GM19035 (cell line): Measurements from ENCODE around the gene KCNE1.
"Not testable (repeated sequence)": the region's sequence is repeated elsewhere in the genome, so short reads cannot be mapped to it uniquely, and the experiment has no call there.

Source experiments
- ATAC-seq: cut with Tn5 transposase; IDR thresholded peaks from one replicate; pipeline ENCODE4 v1.9.1; 2021; ENCODE audit not compliant: unreplicated experiment

The KCNE1 gene

DNA sequence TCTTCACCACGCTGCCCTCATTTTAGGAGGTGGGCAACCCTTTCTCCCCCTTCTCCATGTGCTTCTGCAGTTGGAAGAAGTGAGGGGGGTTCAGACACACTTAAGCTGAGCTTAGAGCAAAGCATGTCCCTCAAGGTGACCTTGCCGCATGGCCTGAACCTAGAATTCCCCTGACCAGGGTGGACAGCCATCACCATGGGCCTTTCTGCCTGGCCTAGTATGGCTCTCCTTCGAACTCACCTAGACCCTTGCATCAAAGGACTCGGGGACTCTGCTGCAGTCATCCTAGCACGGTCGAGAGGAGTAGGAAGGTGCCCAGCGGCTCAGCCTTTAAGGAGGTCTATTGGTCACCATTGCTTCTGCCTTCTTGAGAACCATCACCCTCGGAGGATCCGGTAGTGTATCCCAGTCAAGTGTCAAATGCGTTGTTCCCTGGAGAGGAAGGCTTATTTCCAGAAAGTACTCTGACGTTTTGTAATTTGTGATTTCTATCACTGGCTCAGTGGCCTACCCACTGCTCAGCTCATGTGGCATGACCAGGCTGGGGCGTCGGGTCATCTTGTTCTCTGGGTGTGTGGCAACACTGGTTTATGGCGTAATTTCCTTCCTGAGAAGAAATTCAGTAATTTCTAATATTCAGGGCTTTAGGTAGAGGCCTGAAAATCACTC is at the start of gene KCNE1:
Gene KCNE1 (minus strand): TSS at position 424 of the 669 bp plus-strand sequence. CDS start 62,576 bp downstream, outside the sequence.
- ATAC-seq = no peak

DNA sequence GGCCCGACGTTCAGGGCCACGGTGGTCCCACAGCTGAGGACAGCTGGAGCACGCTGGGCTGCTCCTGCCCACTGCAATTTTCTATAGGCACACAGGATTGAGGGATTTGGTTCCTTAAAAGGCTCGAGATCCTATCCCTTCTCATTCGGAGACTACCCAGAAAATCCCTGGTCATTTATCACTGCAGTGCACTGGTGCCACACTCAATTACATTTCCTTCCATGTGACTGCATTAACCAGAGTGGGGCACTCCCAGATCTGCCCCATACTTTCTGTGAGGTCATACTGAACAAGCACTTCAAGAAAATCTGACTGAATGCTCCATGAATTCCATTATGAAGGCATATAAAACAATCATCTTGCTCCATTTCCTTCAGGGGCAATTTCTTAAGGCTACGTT is 49.8 kb upstream of the KCNE1 start:
- no peak for ATAC-seq

DNA sequence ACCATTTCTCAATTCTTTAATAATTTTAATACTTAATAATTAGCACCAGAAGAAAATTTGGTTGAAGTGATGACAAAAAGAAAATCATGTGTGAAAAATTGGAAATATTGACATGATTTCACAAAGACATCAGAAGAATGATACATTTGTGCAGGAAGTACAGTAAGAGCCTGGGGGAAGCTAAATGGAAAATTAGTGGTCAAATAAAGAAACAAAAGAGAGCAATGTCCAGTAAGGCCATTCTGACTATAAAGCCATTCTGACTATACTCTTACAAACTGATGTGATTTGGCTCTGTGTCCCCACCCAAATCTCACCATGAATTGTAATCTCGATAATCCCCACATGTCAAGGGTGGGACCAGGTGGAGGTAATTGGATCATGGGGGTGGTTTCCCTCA is 48.6 kb upstream of the KCNE1 start:
- no peak for ATAC-seq

DNA sequence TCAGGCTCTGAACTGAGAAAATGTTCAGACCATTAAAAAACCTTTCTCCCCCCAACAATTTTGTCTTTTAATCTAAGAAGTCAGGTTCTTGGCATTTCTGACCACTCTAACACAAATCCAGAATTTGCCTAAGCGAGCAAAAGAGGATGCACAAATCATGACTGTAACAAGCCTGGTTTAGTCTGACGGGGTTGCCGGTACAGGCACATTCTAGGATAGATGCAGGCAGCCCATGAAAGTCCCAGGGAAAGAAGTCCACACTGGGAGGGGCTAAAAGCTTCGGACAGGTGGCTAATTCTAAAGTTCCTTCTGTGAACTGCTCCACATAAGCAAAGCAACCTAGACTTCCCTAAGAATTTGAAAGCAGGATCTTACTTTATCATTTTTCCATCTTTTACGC is 48.0 kb upstream of the KCNE1 start:
- ATAC-seq = no peak

DNA sequence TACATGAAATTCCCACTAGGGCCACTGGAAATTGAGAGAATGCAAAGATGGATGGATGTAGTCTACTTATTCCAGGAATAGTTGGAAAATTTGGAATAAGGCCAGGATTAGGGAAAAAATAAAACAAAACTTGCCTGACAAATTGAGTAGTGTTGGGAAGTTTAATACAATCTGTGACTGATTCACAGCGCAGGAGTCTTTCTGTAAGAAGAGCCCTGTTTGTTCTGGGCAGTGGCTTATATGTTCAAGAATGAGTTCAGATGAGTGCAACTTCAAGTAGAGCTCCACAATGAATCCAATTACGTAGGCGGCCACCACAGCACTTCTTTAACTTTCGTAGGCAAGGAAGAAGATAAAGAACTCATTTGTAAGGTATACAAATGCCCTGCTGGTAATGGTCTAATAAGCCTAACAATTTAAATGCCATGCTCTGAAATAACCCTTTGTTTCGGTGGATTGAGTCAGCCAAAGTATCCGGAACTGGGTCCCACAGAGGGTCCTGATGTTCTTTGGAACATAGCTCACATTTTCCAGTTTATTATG is 47.1 kb upstream of the KCNE1 start:
- no peak for ATAC-seq

DNA sequence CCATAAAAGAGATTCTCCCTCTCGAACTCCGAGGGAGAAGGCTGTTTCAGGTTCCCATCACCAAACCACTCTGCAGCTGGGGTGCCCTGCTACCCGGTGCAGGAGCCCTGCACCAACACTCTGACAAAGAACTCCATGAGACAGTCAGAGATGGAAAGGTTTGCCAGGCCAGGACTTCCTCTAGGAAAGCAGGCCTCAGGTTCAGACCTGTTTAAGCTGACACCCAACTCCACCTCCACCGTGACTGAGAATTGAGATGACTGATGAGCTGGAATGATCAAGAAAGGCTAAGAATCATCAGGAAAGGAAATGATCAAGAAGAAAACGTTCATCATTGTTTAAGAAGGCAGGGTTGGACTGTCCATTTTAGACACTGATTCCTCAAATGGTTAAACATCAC is 46.2 kb upstream of the KCNE1 start:
- ATAC-seq = no peak

DNA sequence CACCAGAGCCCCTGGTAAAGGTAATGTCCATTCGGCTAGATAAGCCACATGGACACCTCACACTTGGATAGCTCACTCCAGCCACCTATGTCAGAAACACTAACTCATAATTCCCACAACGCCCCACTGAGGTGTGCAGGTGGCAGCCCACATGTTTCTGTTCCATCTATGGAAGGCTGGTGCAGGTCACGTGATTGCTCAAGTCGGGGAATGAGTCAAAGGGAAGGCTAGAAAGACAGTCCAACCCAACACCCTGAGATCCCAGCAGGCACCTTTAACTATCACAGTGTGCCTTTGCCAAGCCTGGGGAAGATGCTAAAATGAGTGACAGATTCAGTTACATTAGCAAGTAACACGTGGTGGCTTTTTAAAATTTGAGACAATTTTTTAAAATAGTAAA is 45.3 kb upstream of the KCNE1 start:
- ATAC-seq = no peak

DNA sequence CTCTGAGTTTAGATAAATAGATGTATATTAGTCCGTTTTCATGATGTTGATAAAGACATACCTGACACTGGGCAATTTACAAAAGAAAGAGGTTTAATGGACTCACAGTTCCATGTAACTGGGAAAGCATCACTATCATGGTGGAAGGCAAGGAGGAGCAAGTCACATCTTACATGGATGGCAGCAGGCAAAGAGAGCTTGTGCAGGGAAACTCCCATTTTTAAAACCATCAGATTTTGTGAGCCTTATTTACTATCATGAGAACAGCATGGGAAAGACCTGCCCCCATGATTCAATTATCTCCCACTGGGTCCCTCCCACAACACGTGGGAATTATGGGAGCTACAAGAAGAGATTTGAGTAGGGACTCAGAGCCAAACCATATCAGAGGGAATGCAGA is 42.7 kb upstream of the KCNE1 start:
- ATAC-seq = not testable (repeated sequence)

DNA sequence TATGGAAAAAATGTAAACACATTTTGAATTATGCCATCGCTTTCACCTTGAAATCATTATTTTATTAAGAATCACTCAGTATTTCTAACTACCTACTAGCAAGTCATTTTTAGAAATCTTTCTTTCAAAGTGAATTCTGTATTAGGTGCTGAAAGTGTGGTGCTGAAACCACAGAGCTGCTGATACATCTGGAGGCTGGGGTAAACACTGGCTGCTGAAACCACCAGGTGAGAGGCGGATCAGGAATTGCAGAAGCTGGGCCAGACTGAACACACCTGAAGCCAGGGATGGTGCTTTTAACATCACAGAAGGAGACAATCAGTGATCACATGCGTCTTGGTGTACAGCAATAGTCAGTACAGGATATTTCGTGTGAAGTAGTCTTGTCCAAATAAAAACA is 42.2 kb upstream of the KCNE1 start:
- ATAC-seq = no peak

DNA sequence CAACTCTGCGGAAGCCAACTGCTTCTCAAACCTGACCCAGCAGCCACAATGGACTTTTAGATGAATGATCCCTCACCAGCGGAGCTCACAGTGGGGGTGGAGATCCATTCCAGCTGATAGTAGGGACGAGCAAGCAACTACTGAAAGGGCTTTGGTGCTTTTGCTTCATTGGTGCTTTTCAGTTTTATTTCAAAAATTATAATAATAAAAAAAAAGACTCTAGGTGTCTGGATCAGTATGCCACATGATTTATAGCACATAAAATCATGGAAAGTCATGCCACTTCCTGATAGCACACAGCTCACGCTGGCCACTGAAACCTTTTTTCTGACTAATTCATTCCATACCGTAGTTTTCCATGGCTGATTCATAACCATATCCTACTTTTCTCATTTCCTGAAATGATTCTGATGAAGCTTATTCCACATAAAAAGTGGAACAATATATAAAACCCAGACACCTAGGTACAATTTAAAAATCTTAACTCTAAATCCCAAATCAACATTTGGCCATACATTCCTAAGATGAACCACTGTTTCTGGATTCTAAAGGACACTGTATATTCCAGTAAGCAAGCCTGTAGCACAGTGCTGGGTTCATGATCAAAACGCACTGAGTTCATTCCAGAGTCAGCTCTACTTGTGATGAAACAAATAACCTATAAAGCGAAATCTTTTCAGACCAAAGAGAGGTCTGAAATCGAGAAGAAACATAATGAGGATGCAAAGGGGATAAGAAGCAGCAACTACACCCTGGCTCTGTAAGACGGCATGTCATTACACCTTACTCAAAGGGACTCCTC is 41.3 kb upstream of the KCNE1 start:
- no peak for ATAC-seq

DNA sequence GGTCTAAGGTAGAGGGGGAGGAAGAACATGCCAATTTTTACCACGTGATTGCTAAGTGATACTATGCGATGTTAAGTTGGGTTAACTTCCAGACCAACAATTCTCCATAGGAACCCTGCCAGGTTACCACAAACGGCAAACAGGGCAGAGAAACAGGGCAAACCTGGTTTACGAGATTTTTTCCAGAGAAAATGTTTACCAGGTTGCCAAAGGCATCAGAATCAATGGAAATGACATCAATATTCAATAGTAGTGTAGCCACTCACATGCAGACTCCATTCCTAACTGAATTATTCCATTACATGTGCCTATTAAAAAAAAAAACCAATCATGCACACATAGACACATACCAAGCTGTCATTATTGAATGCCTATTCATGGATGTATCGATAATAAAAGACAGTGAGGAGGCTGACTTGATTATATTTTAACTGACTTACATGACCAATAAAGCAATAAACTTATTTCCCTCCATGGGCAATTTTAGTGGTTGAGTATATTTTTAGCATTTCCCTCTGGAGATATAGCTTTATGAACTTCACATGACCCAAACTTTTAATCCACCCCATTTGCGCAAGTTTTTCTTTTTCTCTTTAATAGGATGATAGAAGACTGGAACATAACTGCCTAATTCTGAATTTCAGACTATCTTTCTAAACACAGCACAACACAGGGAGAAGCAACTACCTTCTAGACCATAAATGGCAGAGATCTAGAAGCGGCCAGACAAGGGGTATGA is 40.5 kb upstream of the KCNE1 start:
- no peak for ATAC-seq

DNA sequence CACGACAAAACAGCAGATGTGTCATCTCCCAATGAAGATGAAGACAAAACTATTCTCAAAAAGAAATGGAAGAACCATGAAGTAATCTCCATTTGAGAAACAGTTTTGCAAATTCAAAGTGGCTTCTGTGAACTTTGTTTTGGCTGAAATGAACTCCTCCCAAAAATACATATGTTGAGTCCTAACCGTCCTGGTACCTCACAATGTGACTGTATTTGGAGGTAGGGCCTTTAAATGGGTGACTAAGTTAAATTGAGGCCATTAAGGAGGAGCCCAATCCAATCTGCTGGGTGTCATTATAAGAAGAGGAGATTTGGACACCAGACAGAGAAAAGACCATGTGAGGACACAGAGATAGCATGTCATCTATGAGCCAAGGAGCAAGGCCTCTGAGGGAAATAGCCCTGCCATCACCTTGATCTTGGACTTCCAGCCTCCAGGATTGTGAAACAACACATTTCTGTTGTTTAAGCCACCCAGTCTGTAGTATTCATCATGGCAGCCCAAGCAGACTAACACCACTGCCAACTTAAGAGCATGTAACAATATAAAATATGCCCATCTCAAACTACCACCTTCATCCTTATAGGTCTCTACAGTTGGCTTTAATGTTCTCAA is 38.3 kb upstream of the KCNE1 start:
- ATAC-seq = no peak

DNA sequence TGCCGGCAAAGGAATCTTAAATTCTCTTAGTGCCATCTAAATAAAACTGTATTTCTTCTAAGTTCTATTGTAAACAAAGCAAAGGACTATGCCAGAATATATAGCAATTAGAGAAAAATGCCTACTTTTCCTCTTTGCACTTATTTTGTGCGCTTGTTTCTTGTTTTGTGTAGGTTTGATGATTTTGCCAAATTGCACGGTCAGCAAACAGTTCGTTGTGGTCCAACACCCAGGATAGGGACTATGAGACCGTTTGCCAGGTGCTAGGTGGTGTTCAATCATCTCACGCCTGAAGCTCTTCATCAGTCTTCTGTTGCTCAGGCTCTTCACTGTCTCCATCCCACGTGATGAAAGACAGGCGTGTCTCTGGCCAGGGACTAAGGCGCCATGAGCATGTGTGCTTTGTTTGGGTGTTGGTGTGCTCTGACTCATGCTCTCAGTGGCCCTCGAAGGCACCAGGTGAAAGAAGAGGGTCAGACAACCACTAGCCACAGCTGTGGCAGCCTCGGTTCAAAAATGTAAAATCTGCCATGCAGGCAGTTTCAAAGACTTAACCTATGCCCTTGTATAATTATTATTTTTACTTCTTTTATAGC is 36.9 kb upstream of the KCNE1 start:
- ATAC-seq = no peak

DNA sequence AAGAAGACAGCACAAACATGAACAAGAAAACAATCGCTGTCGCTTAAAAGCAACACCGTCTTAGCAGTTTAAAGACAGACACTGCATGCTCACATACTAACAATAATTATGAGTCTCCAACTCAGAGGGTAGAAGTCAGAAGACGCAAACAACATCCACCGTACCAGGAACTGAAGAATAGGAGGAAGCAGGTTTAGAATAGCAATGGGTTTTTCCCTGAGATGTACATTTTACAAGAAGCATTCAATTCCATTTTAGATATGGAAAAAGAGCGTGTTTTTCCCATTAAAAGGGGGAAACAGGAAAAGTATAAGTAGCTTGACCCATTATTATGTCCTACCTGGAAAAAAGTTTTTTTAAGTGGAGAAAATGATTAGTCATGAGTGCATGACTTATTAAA is 34.5 kb upstream of the KCNE1 start:
- ATAC-seq = no peak

DNA sequence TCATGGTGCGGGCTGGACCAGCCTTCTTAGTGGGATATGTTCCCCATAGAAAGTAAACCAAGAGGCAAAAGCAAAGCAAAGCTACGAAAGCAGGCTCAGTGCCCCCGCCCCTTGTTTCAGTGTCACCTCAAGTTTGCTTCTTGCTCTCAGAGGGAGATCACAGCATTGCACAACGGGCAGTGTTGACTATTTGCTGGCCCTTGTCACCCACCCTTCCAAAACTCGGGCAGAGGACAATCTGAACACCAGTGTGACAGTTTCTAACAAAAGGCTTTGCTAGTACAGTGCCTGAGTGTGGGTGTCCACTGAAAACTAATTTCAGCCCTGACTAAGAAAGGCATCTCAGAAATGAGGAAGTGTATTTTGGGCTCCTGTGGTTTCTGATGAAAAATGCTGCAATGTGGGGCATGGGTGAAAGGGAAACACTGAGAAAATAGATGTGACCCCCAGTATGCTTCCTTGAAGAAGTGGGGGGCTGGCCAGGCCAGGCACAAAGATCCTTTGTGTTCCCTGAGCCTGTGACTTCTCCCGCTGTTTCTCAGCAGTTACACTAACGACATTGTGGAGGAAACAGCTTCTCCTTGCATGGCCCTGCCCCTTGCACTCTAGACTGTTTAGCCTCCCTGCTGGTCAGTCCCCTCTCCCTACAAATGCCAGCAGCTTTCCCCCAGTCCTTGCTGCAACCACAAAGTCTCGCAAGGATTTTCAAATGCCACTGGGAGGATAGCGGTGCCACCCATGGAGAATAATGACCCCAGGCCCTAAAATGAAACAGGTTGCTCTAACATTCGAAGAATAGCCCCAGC is 33.3 kb upstream of the KCNE1 start:
- ATAC-seq = peak; percentile 92

DNA sequence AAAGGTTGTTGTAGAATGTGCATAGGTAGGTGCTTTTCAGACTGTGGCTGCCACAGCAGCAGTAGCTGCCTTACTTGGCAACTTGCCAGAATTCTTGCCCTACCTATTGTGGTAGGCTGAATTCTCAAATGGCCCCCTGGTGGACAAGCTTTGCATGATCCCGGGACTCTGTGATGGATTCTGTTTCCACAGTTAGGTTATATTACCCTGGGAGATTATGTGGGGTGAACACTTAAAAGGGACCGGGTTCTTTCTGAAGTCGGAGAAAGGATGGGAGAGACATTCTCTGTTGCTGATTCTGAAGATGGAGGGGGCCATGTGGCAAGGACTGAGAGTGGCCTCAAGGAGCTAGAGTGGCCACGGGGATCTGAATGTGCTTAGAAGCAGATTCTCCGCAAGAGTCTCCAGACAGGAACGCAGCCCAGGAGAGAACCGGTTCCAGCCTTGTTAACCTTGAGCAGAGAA is 32.1 kb upstream of the KCNE1 start:
- no peak for ATAC-seq

DNA sequence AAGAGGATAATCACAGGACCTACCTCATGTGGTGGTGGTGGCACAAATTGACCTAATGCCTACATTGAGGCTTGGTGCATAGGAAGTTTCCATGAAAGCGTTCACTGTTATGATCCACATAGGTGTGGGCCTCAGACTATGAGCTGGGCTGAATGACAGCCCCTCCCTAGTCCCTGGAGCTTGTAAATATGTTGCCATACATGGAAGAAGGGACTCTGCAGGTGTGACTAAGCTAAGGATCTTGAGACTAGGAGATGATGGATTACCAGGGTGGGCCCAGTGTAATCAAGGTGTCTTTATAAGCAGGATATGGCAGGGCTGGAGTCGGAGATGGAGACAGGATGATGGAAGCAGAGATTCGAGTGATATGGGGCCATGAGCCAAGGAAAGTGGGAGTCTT is 31.0 kb upstream of the KCNE1 start:
- ATAC-seq = no peak

DNA sequence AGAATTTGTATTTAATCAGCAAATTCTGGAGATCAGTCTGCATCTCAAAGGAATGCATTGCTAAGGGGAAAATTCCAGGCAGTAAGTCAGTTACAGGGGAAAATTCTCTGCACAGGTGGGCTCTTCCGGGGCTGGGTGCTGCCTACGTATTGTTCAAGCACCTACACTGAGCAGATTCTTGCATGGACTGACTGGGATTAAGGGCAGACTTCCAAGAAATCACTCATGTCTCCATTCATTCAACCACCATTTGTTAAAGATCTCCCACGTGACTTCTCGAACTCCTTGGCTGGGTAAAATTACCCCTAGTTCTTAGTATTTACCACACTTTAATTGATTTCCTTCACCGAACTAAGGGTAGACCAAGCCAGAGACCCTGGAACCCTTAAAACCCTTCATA is 28.2 kb upstream of the KCNE1 start:
- ATAC-seq = no peak

DNA sequence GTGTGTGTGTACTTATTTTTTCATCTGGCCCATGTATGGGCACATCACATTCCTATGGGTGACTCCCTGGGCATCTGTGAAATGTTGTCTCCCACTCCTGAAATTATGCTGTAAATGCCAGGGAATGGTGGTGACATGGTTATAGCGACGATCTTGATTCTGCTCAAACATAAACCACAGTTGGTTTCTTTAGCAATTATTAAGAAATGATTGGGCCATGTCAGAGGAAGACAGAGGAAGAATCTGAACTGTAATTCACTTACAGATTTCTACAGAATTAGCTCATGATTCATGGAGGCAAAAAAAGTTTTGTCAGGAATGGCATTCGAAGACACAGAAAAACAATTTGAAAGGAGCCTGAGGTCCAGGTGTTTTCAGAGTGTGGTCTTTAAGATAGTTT is 25.8 kb upstream of the KCNE1 start:
- no peak for ATAC-seq

DNA sequence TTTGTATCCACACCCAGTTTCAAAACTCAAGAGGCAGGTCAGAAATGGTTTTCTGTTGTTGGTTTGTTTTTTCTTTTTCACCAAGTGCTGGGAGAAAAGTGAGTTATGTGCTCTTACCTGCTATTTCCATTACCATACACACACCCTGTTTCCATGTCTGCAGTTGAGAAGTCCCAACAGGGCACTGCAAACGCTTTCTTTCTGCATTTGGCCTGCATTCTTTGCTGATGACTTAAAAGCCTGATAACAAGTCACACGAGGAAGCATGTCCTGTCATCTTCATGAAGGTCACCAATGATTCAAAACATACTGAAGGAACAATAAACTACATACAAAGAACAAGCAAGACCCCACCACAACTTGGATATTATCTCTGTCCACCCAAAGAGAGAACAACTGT is 24.8 kb upstream of the KCNE1 start:
- no peak for ATAC-seq
